SK-N-SH (cell line): ENCODE results near the gene SCEL. TPM values are rescaled to one million over a fixed set of nuclear protein-coding genes. Genes with fewer than 3 reads are reported as not detected.

Experiments
- CTCF ChIA-PET: fragments of 300-600, 350-600 bp; formaldehyde crosslinking; extraction: SDS; loops from one replicate; lab custom pipeline; 2021; lab: Yijun Ruan, JAX
- POLR2A ChIA-PET: fragments of 350-600 bp; sonication (Branson Sonifier 250); formaldehyde crosslinking; extraction: SDS; loops from one replicate; lab custom pipeline; 2020; ENCODE audit warnings: antibody characterized with exemption, inconsistent platforms; lab: Yijun Ruan, JAX
- DNase-seq: peaks from one replicate; pipeline ENCODE4 v3.0.0; 2012
- H2AFZ ChIP-seq: fragments of 200-600 bp; sonication (generic); 2 replicates; pipeline ENCODE4 v1.8.1; 2016; ENCODE audit warnings: antibody characterized with exemption, mild to moderate bottlenecking, low read depth
- H3F3A ChIP-seq: fragments of 200-600 bp; sonication (generic); replicated peaks from 2 replicates; pipeline ENCODE3; 2016; ENCODE audit warnings: antibody characterized with exemption, mild to moderate bottlenecking; ENCODE audit not compliant: insufficient read depth
- H3K27ac ChIP-seq, 2 experiments: fragments of 200-500 bp in 1 of 2; fragments of 200-600 bp in 1 of 2; sonication (Bioruptor generic) in 1 of 2; sonication (generic), shearing (Covaris generic) in 1 of 2; 2 replicates each; pipeline versions ENCODE4 v1.5.1 to v1.6.1; 2014 to 2016; ENCODE audit warnings: low read depth in 2 of 2, inconsistent platforms in 1 of 2, low read length in 1 of 2, mild to moderate bottlenecking in 1 of 2, mixed read lengths in 1 of 2
- H3K27me3 ChIP-seq: fragments of 200-600 bp; sonication (generic), shearing (Covaris generic); 2 replicates; pipeline ENCODE4 v1.6.1; 2016; ENCODE audit warnings: mixed run types; ENCODE audit not compliant: insufficient read depth
- H3K36me3 ChIP-seq, 2 experiments: fragments of 200-500 bp in 1 of 2; fragments of 200-600 bp in 1 of 2; sonication (Bioruptor generic) in 1 of 2; sonication (generic) in 1 of 2; replicated peaks in 1 of 2; 2 replicates each; pipeline versions ENCODE3 to v1.5.1; 2014 to 2016; ENCODE audit warnings: low read length in 1 of 2, mild to moderate bottlenecking in 1 of 2; ENCODE audit not compliant: insufficient read depth in 2 of 2, control insufficient read depth in 1 of 2
- H3K4me1 ChIP-seq, 2 experiments: fragments of 200-500 bp in 1 of 2; fragments of 200-600 bp in 1 of 2; sonication (Bioruptor generic) in 1 of 2; sonication (generic), shearing (Covaris generic) in 1 of 2; 2 replicates each; pipeline versions ENCODE4 v1.5.1 to v1.6.1; 2014 to 2016; ENCODE audit warnings: low read depth in 1 of 2, low read length in 1 of 2, mixed run types in 1 of 2; ENCODE audit not compliant: insufficient read depth in 2 of 2, control insufficient read depth in 1 of 2
- H3K4me2 ChIP-seq: fragments of 200-600 bp; sonication (generic), shearing (Covaris generic); 2 replicates; pipeline ENCODE4 v1.6.1; 2017; ENCODE audit warnings: mixed run types
- H3K4me3 ChIP-seq, 2 experiments: fragments of 200-500 bp in 1 of 2; fragments of 200-600 bp in 1 of 2; sonication (Bioruptor generic) in 1 of 2; sonication (generic), shearing (Covaris generic) in 1 of 2; 2 replicates each; pipeline versions ENCODE4 v1.5.1 to v1.8.1; 2014 to 2016; ENCODE audit warnings: low read depth in 2 of 2, inconsistent platforms in 1 of 2, low read length in 1 of 2, mild to moderate bottlenecking in 1 of 2, mixed read lengths in 1 of 2, moderate library complexity in 1 of 2
- H3K79me2 ChIP-seq: fragments of 200-600 bp; sonication (generic); 2 replicates; pipeline ENCODE4 v1.8.1; 2017; ENCODE audit warnings: mild to moderate bottlenecking; ENCODE audit not compliant: insufficient read depth
- H3K9ac ChIP-seq: fragments of 200-600 bp; sonication (generic); 2 replicates; pipeline ENCODE4 v1.6.1; 2017; ENCODE audit warnings: mixed run types
- H3K9me2 ChIP-seq: fragments of 200-600 bp; sonication (generic); 2 replicates; pipeline ENCODE4 v1.6.1; 2017; ENCODE audit warnings: mixed run types
- H3K9me3 ChIP-seq: fragments of 200-600 bp; sonication (generic); 2 replicates; pipeline ENCODE4 v1.6.1; 2017; ENCODE audit warnings: mixed run types, mild to moderate bottlenecking, moderate library complexity
- H4K20me1 ChIP-seq: fragments of 200-600 bp; sonication (generic); 2 replicates; pipeline ENCODE4 v1.6.1; 2017; ENCODE audit warnings: mild to moderate bottlenecking, mixed run types; ENCODE audit not compliant: insufficient read depth
- CHD2 ChIP-seq: fragments of 150-350 bp; IDR thresholded peaks from 2 replicates; pipeline ENCODE4 v1.6.1; 2018; ENCODE audit warnings: low read length; ENCODE audit not compliant: partially characterized antibody
- ELF1 ChIP-seq: IDR thresholded peaks from 2 replicates; pipeline ENCODE4 v1.4.0; 2012
- EP300 ChIP-seq, 2 experiments: IDR thresholded peaks; 2 replicates each; pipeline versions ENCODE4 v1.4.0 to v1.6.1; 2012; ENCODE audit warnings: borderline replicate concordance in 1 of 2, low read depth in 1 of 2, low read length in 1 of 2
- FOSL2 ChIP-seq: IDR thresholded peaks from 2 replicates; pipeline ENCODE4 v1.4.0; 2012; ENCODE audit warnings: low read depth, mild to moderate bottlenecking, moderate library complexity, borderline replicate concordance
- FOXJ3 ChIP-seq: sonication (generic); formaldehyde crosslinking; IDR thresholded peaks from 2 replicates; pipeline ENCODE4 v1.5.1; 2020; ENCODE audit warnings: mild to moderate bottlenecking, missing genetic modification reagents
- FOXM1 ChIP-seq: IDR thresholded peaks from 2 replicates; pipeline ENCODE4 v1.4.0; 2012; ENCODE audit warnings: low read depth, mild to moderate bottlenecking
- IRF3 ChIP-seq: fragments of 150-350 bp; IDR thresholded peaks from 2 replicates; pipeline ENCODE4 v1.6.1; 2016; ENCODE audit warnings: mild to moderate bottlenecking, low read depth, low read length
- JUND ChIP-seq: IDR thresholded peaks from 2 replicates; pipeline ENCODE4 v1.4.0; 2012
- MEF2A ChIP-seq: IDR thresholded peaks from 2 replicates; pipeline ENCODE4 v1.4.0; 2012; ENCODE audit warnings: low read depth, borderline replicate concordance
- MXI1 ChIP-seq: IDR thresholded peaks from 2 replicates; pipeline ENCODE4 v1.6.1; 2012; ENCODE audit warnings: mild to moderate bottlenecking, low read depth, low read length, improper control_type of control experiment
- NFIC ChIP-seq: IDR thresholded peaks from 2 replicates; pipeline ENCODE4 v1.4.0; 2012; ENCODE audit warnings: borderline replicate concordance
- NRF1 ChIP-seq: IDR thresholded peaks from 2 replicates; pipeline ENCODE4 v1.6.1; 2012; ENCODE audit warnings: low read depth, mild to moderate bottlenecking, low read length
- POLR2AphosphoS5 ChIP-seq: IDR thresholded peaks from 2 replicates; pipeline ENCODE4 v1.6.1; 2012; ENCODE audit warnings: low read depth, low read length
- RCOR1 ChIP-seq: fragments of 150-350 bp; IDR thresholded peaks from 2 replicates; pipeline ENCODE4 v1.6.1; 2017; ENCODE audit warnings: antibody characterized with exemption, low read length
- SIN3A ChIP-seq: IDR thresholded peaks from 2 replicates; pipeline ENCODE4 v1.6.1; 2012; ENCODE audit warnings: low read depth, mild to moderate bottlenecking, low read length, moderate library complexity, borderline replicate concordance
- SMC3 ChIP-seq: IDR thresholded peaks from 2 replicates; pipeline ENCODE4 v1.6.1; 2012; ENCODE audit warnings: low read depth, low read length, improper control_type of control experiment
- TAF1 ChIP-seq: IDR thresholded peaks from 2 replicates; pipeline ENCODE4 v1.6.1; 2012; ENCODE audit warnings: low read depth, mild to moderate bottlenecking, low read length, moderate library complexity, borderline replicate concordance
- TEAD4 ChIP-seq: IDR thresholded peaks from 2 replicates; pipeline ENCODE4 v1.4.0; 2012; ENCODE audit warnings: mild to moderate bottlenecking, borderline replicate concordance; ENCODE audit not compliant: insufficient read depth
- USF1 ChIP-seq: IDR thresholded peaks from 2 replicates; pipeline ENCODE4 v1.4.0; 2012; ENCODE audit warnings: low read depth, borderline replicate concordance
- YY1 ChIP-seq: IDR thresholded peaks from 2 replicates; pipeline ENCODE4 v1.4.0; 2012; ENCODE audit warnings: low read depth, mild to moderate bottlenecking
- ZBTB33 ChIP-seq: IDR thresholded peaks from 2 replicates; pipeline ENCODE4 v1.4.0; 2012; ENCODE audit warnings: low read depth, borderline replicate concordance
- WGBS: methylation state at CpG from one replicate; pipeline ENCODE4 v1.1.6; 2017; ENCODE audit warnings: low lambda C conversion rate; 5-methylcytosine and 5-hydroxymethylcytosine counted together
- polyA plus RNA-seq, 3 experiments: library from polyadenylated mRNA; depleted of rRNA; stranded (reverse); fragments of >200 nt; gene quantifications; 2 replicates each; pipeline ENCODE4 v1.2.3, GENCODE V29; 2012

Gene SCEL
- polyA plus RNA-seq, 1 of the 3 experiments (the other 2 are of a cell fraction): 0.02 TPM

- CTCF ChIA-PET: interaction anchor here (0.8 to 1.3 kb wide), 2 partner anchors 13 to 37 kb away, joined by 3 read pairs; no protein-coding TSS in a partner anchor
Observed at GRCh38 chr13:77529501-77529840, 6.0 kb upstream of the SCEL start.

GRCh38 chr13:77530875-77531274 is 4.6 kb upstream of the SCEL start:
- Histone ChIP-seq H3K9ac (no peak overlapping the region), H3K4me2 (no peak overlapping the region), H3K27me3 (no peaks in the 10 kb centered on the region; the same call in 1 of the 2 replicates), H3K9me2 (no peaks in the 10 kb centered on the region), H3K36me3 (no peaks in the 10 kb centered on the region), H4K20me1 (no peaks in the 10 kb centered on the region), H2AFZ (no peak overlapping the region), H3F3A (no peaks in the 10 kb centered on the region), H3K4me1 (no peaks in the 10 kb centered on the region; a peak in 1 of 4 replicates), H3K27ac (no peak overlapping the region), H3K9me3 (no peaks in the 10 kb centered on the region), H3K4me3 (no peak overlapping the region), H3K79me2 (no peaks in the 10 kb centered on the region)
- POLR2A ChIA-PET: no interaction called here
- CTCF ChIA-PET: no interaction called here
- DNase-seq: no peak
- TF ChIP-seq FOSL2 (no peak), ELF1 (no peak), CHD2 (no peak), SMC3 (no peak), JUND (no peak), ZBTB33 (no peak), MEF2A (no peak), TEAD4 (no peak), EP300 (IDR thresholded peaks at IDR 0.05; ENCODE audit: borderline replicate concordance in 1 of 2, low read depth in 1 of 2, low read length in 1 of 2) (no peak), POLR2AphosphoS5 (no peak), RCOR1 (no peak), IRF3 (no peak)

More at GRCh38 chr13:77529501-77529840, 6.0 kb upstream of the SCEL start:
- Histone ChIP-seq H3K9me3 (no peaks in the 10 kb centered on the region), H3K4me2 (no peak overlapping the region), H3K4me3 (no peak overlapping the region), H3K79me2 (no peaks in the 10 kb centered on the region), H3K27ac (no peak overlapping the region), H3K9me2 (no peaks in the 10 kb centered on the region), H3K27me3 (no peaks in the 10 kb centered on the region; the same call in 1 of the 2 replicates), H3F3A (no peaks in the 10 kb centered on the region), H3K36me3 (no peaks in the 10 kb centered on the region), H3K4me1 (no peaks in the 10 kb centered on the region; a peak in 1 of 4 replicates), H2AFZ (no peak overlapping the region), H4K20me1 (no peaks in the 10 kb centered on the region), H3K9ac (no peak overlapping the region)
- TF ChIP-seq POLR2AphosphoS5: no peak
- TF ChIP-seq FOXM1: no peak
- TF ChIP-seq MXI1: no peak
- no peak for TF ChIP-seq IRF3
- no peak for TF ChIP-seq NFIC
- TF ChIP-seq CHD2: no peak
- no peak for TF ChIP-seq FOSL2
- no peak for TF ChIP-seq FOXJ3
- TF ChIP-seq SIN3A: no peak
- TF ChIP-seq ELF1: no peak
- TF ChIP-seq TAF1: no peak
- TF ChIP-seq SMC3: no peak
- TF ChIP-seq NRF1: no peak
- no peak for TF ChIP-seq EP300 (IDR thresholded peaks at IDR 0.05; ENCODE audit: borderline replicate concordance in 1 of 2, low read depth in 1 of 2, low read length in 1 of 2)
- no peak for TF ChIP-seq USF1
- TF ChIP-seq YY1: no peak
- no peak for DNase-seq
- POLR2A ChIA-PET: no interaction called here
- WGBS: 66% methylated on average over 4 of the region's 4 CpGs
